Omental fat pad (tissue), 4 donors: ENCODE results near the gene CYP19A1. TPM values are rescaled to one million over a fixed set of nuclear protein-coding genes. Genes with fewer than 3 reads are reported as not detected.

Experiments used
- ATAC-seq: fragments of 150-250 bp; one replicate; pipeline ENCODE4 v1.9.1; 2016; ENCODE audit warnings: mild to moderate bottlenecking, moderate library complexity; ENCODE audit not compliant: low FRiP score
- DNase-seq: peaks from one replicate; pipeline ENCODE4 v3.0.0-alpha.2; 2019; ENCODE audit warnings: low spot score
- total RNA-seq, 4 donors: library from RNA; depleted of rRNA; stranded (reverse); fragments of >200 nt; gene quantifications; one replicate each; pipeline ENCODE4 v1.1.0, GENCODE V29; 2016
- TF ChIP-seq, protein P1 (sequence below), 3 donors: fragments of 450-650 bp; IDR thresholded peaks; one replicate each; pipeline ENCODE4 v1.5.1; 2016 to 2017; ENCODE audit warnings: antibody characterized with exemption in 3 of 3, mild to moderate bottlenecking in 3 of 3, moderate library complexity in 2 of 3

Gene CYP19A1
- total RNA-seq, 4 donors from 2014 or later, result 1.5 to 16.2 (median 6.8) TPM; not detected in 1

- TF ChIP-seq, protein P1, sequence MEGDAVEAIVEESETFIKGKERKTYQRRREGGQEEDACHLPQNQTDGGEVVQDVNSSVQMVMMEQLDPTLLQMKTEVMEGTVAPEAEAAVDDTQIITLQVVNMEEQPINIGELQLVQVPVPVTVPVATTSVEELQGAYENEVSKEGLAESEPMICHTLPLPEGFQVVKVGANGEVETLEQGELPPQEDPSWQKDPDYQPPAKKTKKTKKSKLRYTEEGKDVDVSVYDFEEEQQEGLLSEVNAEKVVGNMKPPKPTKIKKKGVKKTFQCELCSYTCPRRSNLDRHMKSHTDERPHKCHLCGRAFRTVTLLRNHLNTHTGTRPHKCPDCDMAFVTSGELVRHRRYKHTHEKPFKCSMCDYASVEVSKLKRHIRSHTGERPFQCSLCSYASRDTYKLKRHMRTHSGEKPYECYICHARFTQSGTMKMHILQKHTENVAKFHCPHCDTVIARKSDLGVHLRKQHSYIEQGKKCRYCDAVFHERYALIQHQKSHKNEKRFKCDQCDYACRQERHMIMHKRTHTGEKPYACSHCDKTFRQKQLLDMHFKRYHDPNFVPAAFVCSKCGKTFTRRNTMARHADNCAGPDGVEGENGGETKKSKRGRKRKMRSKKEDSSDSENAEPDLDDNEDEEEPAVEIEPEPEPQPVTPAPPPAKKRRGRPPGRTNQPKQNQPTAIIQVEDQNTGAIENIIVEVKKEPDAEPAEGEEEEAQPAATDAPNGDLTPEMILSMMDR (IDR thresholded peaks at IDR 0.05), result no peak
- ATAC-seq (no peak), DNase-seq (no peak)
Measured at GRCh38 chr15:51371266-51371665, 32.9 kb upstream of the CYP19A1 start.

DNA sequence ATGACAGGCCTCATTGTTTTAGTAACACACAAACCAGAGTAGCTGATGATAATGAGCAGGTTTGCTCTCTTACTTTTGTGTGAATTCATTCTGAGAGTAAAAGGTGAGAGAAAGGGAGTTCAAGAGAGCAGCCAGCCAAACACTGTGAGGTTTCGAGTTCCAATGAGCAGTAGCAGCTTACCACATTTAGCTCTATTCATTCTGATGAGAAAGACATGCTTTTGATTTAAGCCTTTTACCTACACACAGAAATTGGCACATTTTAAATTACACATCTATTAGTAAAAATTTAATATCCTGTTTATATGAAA is 31.0 kb upstream of the CYP19A1 start:
- DNase-seq, result no peak
- no peak for ATAC-seq
- TF ChIP-seq, protein P1 (IDR thresholded peaks at IDR 0.05), result no peak

GRCh38 chr15:51368751-51369450 is 30.5 kb upstream of the CYP19A1 start:
- ATAC-seq, result no peak
- DNase-seq, result no peak
- TF ChIP-seq, protein P1 (IDR thresholded peaks at IDR 0.05), result no peak

GRCh38 chr15:51368307-51368706 is 29.9 kb upstream of the CYP19A1 start:
- TF ChIP-seq, protein P1 (IDR thresholded peaks at IDR 0.05), result no peak
- no peak for DNase-seq
- ATAC-seq, result no peak

DNA sequence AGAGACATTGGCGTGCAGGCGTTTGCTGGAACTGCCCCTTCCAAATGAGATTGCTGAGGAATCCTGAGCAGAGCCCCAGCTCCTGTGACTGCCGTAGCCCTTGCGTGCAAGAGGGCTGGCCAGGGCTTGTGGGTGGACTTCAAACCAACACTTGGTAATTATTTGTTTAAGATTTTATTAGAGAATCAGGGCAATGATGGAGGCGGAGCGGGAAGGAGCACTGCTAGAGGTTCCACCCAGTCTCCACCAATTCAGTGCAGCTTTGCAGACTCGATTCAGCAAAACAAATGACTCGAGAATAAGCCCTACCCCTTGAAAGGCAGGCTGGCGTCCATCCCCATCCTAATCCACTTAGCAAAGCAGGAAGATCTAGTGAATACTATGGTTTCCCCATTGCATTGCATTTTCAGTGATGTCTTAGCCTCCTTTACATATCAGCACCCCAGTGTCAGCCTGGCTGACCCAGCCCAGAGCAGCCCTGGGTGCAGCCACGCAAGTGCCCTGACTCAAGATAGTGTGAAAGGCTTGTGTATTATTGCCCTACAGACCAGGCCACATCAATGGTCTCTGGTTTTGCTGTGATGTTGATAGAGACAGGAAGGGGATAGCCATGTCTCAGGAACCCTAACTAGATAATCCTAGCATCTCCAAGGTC is 29.1 kb upstream of the CYP19A1 start:
- TF ChIP-seq, protein P1 (IDR thresholded peaks at IDR 0.05), result no peak
- ATAC-seq (no peak), DNase-seq (no peak)

DNA sequence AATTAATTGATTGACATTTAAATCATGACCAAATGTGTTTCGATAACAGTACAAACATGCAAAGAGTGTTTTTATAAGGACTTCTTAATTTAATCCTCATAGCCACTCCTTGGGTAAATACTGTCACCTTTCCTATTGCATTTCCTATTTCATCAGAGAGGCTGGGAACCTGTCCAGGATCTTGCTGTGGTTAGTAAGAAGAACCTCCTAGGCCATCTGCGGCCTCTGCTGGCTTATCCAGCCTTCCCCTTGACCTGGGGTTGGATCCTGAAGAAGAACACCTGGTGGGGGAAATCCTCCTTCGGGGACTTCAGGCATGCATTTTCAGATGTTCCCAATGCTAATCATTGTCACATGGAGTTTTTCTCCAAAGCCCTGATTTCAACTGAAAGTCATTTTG is 28.5 kb upstream of the CYP19A1 start:
- TF ChIP-seq, protein P1 (IDR thresholded peaks at IDR 0.05), result no peak
- no peak for ATAC-seq
- no peak for DNase-seq

DNA sequence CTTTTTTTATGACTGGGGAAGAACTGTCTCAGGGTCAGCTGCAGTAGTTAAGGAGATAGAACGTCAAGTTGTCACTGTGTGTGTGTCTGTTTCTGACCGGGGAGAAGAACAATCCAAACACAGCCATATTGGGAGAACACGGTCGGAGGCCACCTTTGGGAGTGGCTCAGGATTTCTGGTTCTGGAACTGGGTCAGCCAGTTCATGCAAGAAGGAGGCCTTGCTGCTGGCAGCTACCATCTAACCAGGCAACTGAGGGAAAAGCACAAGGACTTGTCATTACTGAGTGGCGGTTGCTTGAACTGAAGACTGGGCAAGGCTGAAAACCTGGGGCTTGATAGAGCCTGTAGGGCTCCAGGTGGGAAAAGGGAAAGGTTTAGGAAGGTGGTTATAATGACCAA is 27.7 kb upstream of the CYP19A1 start:
- TF ChIP-seq, protein P1 (IDR thresholded peaks at IDR 0.05), result no peak
- DNase-seq (no peak), ATAC-seq (no peak)
